HCT116 (cell line): ENCODE measurements around the gene INPPL1.

Experiments used
- CTCF ChIP-seq, 3 experiments: fragments of 200-600 bp in 1 of 3; sonication (generic) in 1 of 3; IDR thresholded peaks in 2 of 3; conservative IDR thresholded peaks in 1 of 3; 2 replicates each; pipeline ENCODE4 v1.5.1; 2012 to 2017; ENCODE audit warnings: low read depth in 2 of 3, low read length in 2 of 3, antibody characterized with exemption in 1 of 3, borderline replicate concordance in 1 of 3, control low read depth in 1 of 3, mild to moderate bottlenecking in 1 of 3, mixed read lengths in 1 of 3, mixed run types in 1 of 3, moderate library complexity in 1 of 3; ENCODE audit not compliant: insufficient read depth in 1 of 3
- EGR1 ChIP-seq: IDR thresholded peaks from 2 replicates; pipeline ENCODE4 v1.6.1; 2012; ENCODE audit warnings: low read depth
- ELF1 ChIP-seq: IDR thresholded peaks from 2 replicates; pipeline ENCODE4 v1.6.1; 2012; ENCODE audit warnings: low read depth, borderline replicate concordance
- EZH2 ChIP-seq: fragments of 200-600 bp; sonication (generic); IDR thresholded peaks from 2 replicates; pipeline ENCODE4 v1.6.1; 2017; ENCODE audit warnings: antibody characterized with exemption, mixed run types
- EZH2phosphoT487 ChIP-seq: fragments of 200-600 bp; IDR thresholded peaks from 2 replicates; pipeline ENCODE4 v1.6.1; 2018; ENCODE audit warnings: antibody characterized with exemption, borderline replicate concordance
- JUND ChIP-seq: IDR thresholded peaks from 2 replicates; pipeline ENCODE4 v1.6.1; 2012
- RAD21 ChIP-seq: IDR thresholded peaks from 2 replicates; pipeline ENCODE4 v1.6.1; 2012; ENCODE audit warnings: low read depth, mild to moderate bottlenecking
- SRF ChIP-seq: IDR thresholded peaks from 2 replicates; pipeline ENCODE4 v1.6.1; 2012; ENCODE audit warnings: low read depth
- YY1 ChIP-seq: IDR thresholded peaks from 2 replicates; pipeline ENCODE4 v1.6.1; 2011; ENCODE audit warnings: low read length, low read depth, moderate library complexity, mild to moderate bottlenecking; ENCODE audit not compliant: insufficient replicate concordance; ENCODE audit errors: extremely low read depth
- TF ChIP-seq, protein P1 (sequence below): IDR thresholded peaks from 2 replicates; pipeline ENCODE4 v1.6.1; 2012; ENCODE audit warnings: low read depth

GRCh38 chr11:72209101-72209500, 15.5 kb upstream of the INPPL1 start:
- TF ChIP-seq CTCF (IDR thresholded peaks at IDR 0.05 in 2 of 3, conservative IDR thresholded peaks at IDR 0.05 in 1 of 3; ENCODE audit: borderline replicate concordance in 1 of 3, insufficient read depth in 1 of 3, low read depth in 2 of 3, low read length in 2 of 3) = no peak
- no peak for TF ChIP-seq YY1
- no peak for TF ChIP-seq ELF1
- TF ChIP-seq, protein P1, sequence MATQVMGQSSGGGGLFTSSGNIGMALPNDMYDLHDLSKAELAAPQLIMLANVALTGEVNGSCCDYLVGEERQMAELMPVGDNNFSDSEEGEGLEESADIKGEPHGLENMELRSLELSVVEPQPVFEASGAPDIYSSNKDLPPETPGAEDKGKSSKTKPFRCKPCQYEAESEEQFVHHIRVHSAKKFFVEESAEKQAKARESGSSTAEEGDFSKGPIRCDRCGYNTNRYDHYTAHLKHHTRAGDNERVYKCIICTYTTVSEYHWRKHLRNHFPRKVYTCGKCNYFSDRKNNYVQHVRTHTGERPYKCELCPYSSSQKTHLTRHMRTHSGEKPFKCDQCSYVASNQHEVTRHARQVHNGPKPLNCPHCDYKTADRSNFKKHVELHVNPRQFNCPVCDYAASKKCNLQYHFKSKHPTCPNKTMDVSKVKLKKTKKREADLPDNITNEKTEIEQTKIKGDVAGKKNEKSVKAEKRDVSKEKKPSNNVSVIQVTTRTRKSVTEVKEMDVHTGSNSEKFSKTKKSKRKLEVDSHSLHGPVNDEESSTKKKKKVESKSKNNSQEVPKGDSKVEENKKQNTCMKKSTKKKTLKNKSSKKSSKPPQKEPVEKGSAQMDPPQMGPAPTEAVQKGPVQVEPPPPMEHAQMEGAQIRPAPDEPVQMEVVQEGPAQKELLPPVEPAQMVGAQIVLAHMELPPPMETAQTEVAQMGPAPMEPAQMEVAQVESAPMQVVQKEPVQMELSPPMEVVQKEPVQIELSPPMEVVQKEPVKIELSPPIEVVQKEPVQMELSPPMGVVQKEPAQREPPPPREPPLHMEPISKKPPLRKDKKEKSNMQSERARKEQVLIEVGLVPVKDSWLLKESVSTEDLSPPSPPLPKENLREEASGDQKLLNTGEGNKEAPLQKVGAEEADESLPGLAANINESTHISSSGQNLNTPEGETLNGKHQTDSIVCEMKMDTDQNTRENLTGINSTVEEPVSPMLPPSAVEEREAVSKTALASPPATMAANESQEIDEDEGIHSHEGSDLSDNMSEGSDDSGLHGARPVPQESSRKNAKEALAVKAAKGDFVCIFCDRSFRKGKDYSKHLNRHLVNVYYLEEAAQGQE = no peak
- no peak for TF ChIP-seq EZH2
- TF ChIP-seq JUND = no peak
- TF ChIP-seq EGR1 = no peak
- no peak for TF ChIP-seq EZH2phosphoT487
- no peak for TF ChIP-seq RAD21
- no peak for TF ChIP-seq SRF
